GM18505 (cell line): ENCODE results near the gene KCNQ2.
"Not testable (repeated sequence)": the region's sequence is repeated elsewhere in the genome, so short reads cannot be mapped to it uniquely, and the experiment has no call there.

Source experiments
- ATAC-seq: cut with Tn5 transposase; IDR thresholded peaks from one replicate; pipeline ENCODE4 v1.9.1; 2021; ENCODE audit not compliant: unreplicated experiment
- POLR2A ChIP-seq: IDR thresholded peaks from 4 replicates; pipeline ENCODE4 v1.6.1; 2011; ENCODE audit warnings: borderline replicate concordance; ENCODE audit not compliant: insufficient read depth, insufficient read length; ENCODE audit errors: extremely low read depth

The KCNQ2 gene

DNA sequence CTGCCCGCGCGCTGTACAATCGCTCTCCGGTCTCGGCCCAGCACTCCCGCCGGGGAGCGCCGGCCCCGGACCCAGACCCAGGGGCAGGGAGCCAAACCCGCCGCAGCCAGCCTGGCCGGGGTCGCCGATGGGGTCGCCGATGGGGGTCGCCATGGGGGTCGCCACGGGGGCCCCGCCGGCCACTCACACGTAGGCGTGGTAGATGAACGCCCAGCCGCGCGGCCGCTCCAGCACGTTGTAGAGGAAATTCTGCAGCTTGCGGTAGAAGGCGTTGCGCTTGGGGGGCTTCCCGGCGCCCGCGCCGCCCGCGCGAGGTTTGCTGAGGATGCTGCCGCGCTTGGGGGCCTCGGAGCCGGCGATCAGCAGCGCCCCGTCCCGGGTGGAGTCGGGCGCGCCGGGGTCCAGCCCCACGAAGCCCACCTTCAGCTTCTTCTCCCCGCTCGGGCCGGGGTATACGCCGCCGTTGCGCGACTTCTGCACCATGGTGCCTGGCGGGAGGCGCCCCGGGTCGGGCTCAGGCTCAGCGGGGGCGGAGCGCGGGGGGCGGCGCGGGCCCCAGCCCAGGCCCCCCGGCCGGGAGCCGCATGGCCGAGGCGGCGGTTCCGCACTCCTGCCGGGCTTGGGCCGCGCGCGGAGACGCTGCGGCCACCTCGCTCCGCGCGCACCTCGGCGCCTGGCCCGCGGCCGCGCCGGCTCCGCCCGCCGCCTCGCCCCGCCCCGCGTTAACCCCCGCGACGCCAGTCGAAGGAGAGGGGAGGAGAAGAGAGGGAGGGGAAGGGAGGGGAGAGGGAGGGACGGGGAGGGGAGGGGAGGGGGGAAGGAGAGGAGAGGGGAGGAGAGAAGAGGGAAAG, at the start of gene KCNQ2:
TSS of gene KCNQ2 (minus strand) at position 675 of the 851 bp plus-strand sequence. CDS start at position 483, 192 bp downstream.
- ATAC-seq, result no peak

DNA sequence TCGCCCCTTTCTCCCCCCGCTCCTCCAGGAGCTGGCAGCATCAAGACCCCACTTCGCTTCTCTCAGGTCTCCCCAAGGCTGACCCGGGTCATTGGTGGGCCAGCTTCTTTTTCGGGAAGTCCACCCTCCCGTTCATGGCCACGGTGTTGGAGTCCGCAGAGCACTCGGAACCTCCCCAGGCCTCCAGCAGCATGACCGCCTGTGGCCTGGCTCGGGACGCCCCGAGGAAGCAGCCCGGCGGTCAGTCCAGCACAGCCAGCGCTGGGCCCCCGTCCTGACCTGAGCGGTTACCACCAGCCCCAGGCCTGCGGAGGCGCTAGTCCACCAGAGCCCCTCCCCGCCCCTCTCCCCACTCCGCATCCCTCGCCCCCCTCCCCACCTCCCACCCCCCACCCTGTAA, 49.1 kb upstream of the KCNQ2 start:
- ATAC-seq, result no peak
- no peak for TF ChIP-seq POLR2A

More for the DNA sequence above, at the start of gene KCNQ2:
- no peak for TF ChIP-seq POLR2A

DNA sequence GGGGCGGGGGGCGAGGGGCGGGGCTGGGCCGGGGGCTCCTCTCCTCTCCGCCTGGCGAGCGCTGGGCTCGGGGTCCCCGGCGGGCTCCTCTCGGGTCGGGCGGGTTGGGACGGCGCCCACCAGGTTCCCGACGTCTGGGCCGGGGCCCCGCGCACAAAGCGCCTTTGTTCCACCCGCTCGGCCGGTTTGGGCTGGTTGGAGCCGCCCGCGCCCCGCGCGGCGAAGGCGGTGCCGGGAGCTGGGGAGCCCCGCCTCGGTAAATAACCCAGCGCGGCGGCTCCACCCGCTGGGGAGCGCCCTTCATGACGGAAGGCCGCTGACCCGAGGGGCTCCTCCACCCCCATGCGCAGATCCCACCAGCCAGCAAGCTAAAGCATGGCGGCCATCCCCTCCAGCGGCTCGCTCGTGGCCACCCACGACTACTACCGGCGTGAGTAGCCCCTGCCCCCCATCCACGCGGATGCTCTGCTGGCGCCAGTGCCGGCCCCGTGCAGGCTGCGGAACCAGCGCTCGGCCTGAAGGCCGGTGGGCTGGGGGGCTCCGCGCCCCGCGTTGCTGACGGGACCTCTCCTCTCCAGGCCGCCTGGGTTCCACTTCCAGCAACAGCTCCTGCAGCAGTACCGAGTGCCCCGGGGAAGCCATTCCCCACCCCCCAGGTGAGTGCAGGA, 48.6 kb upstream of the KCNQ2 start:
- peak; percentile 42 for ATAC-seq
- no peak for TF ChIP-seq POLR2A

DNA sequence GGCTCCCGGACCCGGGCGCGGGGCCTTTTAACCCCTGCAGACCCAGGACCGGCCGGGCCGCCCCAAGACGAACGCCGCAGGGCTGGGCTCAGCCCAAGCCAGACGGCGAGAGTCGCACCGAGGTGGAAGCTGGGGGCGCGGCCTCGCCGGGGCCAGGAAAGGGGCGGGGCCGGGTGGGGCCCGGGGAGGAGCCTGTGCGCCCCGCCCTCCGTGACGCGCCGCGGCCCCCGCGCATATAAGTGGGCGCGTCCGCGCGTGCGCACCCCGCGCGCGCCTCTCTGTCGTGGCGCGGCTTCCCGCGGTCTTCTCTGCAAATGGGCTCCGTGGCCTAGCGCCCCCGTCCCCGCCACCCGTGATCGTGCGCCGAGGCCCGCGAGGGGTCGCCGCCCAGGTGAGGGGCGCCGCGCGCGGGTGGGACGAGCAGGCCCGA, 48.1 kb upstream of the KCNQ2 start, which contains the start of gene PPDPF:
TSS of gene PPDPF (plus strand) at position 262 of the 430 bp plus-strand sequence. CDS start 544 bp downstream, outside the sequence.
- TF ChIP-seq POLR2A, result peak; percentile 97
- ATAC-seq, result peak; percentile 73

DNA sequence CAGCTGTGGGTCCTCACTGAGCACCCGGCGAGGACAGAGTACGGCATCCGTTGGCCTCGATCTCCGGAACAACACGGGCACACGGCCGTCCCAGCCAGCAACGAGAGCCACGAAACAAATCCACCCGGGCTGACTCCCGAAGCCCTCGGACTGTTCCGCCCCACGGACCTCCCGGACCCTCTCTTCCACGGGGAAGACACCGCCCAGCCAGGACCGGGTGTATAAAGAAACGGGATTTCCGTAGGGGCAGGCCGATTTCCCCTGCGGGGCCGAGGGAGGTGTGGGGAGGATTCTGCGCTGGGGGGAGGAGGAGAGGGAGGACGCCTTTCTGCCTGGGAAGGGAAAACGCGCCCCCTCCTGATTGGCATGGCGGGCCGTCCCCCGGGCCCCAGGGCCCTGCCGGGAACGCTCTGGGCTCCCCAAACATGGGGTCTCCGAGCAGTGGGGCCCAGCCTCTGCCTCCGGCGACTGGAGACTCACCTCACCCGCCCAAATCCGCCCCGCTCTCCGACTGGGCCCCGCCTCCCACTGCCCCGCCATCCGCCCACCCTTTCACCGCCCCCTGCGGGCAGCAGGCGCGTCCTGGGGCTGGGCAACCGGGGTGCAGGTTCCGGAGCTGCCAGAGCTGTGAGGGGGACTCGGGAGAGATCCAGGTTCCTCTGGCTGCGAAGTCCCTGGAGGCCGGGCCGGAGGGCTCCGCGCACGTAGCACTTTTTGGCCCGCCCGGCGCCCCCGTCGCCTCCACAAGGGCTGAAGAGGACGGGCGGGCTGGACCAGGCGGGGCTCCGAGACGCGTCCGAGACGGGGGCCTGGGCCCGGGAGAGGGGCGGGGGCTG, 47.4 kb upstream of the KCNQ2 start:
- TF ChIP-seq POLR2A, result no peak
- peak; percentile 37 for ATAC-seq

DNA sequence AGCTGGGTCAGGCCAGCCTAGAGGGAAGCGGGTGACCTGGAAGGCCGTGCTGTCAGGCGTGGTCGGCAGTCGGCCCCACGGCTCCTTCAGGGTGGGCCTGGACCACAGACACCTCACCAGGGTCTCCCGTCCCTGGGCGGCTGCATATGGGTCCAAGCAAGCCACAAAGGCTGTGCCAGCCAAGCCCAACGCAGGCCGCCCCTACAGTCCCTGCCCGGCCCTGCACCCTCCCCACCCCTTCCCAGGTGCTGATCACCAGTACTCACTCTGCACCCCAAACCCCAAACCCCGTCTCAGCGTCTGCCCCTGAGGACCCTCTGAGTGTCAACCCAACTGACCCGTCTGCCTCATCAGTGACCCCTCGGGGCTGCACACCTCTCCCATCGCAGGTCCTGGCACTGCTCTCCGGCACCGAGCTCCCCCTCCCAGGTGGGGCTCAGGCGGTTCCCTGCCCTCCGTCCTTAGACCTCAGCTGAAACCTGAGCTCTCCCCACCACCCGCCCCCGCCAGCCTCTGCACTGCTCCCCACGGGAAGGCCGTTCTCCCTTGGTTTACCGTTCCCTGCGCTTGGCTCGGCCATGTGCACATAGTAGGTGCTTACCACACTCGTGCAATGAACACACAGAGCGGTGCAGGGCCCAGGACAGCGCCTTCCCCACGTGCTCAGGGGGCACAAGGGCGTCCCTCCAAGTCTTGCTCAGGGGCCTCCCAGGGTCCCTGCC, 46.7 kb upstream of the KCNQ2 start:
- no peak for ATAC-seq
- no peak for TF ChIP-seq POLR2A

DNA sequence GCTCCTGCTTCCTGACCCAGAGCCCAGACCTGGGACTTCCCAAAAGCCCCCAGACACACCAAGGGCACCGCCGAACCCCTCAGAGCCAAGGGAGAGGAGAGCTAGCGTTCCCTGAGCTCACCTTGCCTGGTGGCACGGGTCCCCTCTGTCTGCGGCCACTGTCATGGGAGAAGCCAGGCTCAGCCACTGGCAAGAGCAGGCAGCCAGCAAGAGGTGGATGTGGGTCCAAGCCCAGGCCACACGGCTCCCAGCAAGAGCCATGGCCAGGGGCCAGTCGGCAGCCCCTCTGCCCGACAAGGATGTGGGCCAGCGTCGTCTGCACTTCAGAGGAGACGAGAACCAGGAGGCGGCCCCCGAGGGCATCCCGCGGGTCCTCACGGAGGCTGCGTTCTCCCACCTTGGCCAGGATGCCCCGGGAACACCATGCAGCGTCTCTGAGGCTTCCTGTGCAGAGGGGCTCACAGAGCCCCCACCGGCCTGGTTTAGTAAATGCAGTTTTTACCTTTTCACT, 46.0 kb upstream of the KCNQ2 start:
- no peak for TF ChIP-seq POLR2A
- no peak for ATAC-seq

DNA sequence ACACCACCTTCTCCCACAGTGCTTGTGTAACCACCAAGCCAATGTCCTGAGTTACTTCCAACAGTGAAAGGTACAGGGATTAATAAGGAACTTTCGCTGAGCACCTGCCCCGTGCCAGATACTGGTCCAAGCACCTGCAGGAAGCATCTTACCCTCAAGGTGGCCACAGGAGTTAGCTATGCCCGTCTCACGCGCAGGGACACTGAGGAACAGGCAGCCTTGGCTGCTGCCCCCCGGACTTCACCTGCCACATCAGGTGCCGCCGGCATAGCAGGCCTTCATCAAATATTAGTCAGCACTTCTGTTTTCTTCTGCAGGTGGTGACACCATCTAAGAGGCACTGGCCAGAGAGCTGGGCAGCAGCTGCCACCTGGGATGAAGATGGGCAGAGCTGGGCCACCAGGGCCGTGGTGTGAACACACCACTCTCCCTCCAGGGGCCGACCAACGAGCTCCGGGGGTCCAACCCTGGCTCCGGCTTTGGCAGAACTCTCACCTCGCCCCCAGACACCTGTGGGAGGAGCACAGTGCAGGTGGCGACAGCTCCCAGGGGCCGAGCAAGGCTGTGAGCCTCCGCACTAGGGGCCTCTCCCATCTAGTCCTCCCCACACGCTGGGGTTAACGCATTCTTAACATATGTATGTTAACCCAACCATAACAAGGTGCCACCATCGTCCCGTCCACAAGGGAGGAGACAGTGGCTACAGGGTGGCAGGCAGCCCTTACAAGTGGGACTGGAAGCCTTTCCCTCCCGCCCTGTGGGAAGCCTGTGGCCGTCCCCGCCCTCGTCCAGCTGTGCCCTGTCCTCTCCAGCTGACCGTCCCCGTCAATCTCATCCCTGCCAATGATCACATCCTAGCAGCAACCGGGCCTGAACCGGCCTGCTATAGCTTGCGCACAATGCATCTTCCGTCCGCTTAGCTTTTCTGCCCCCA, 45.2 kb upstream of the KCNQ2 start:
- TF ChIP-seq POLR2A, result no peak

DNA sequence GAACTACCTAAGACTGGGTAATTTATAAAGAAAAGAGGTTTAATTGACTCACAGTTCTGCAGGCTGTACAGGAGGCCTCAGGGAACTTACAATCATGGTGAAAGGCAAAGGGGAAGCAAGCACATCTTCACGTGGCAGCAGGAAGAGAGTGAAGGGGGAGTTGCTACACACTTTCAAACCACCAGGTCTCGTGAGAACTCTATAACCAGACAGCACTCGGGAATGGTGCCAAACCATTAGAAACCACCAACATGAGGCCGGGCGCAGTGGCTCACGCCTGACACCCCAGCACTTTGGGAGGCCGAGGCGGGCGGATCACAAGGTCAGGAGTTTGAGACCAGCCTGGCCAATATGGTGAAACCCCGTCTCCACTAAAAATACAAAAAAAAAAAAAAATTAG, 42.1 kb upstream of the KCNQ2 start:
- ATAC-seq, result not testable (repeated sequence)

More for the DNA sequence above, 45.2 kb upstream of the KCNQ2 start:
- no peak for ATAC-seq

DNA sequence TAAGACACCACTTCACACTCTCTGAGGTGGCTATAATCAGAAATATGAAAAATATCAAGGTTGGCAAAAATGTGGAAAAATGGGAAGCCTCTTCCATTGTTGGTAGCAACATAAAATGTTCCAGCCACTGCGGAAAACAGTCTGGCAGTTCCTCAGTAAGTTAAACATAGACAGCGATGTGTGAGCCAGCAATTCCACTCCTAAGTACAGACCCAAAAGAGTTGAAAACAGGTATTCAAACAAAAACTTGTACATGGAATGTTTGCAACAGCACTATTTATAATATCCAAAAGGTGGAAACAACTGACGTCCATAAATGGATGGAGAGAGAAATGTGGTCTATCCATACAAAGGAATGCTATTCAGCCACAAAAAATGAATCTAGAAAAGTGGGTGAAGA, 40.8 kb upstream of the KCNQ2 start:
- TF ChIP-seq POLR2A, result no peak
- no peak for ATAC-seq

DNA sequence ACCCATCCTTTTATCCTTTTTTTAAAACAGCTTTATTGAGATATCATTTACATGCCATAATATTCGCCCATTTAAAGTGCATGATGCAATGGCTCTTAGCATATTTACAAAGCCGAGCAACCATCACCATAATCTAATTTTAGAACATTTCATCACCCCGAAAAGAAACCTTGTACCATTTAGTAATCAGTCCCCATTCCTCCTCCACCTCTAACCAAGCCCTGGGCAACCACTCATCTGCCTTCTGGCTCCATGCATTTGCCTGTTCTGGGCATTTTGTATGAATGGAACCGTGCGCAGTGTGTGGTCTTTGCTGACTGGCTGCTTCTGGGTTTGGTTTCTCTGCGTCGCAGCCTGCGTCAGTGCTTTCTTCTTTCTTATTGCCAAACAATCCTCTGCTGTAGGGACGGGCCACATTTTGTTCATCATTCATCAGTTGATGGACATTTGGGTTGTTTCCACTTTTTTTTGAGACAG, 36.7 kb upstream of the KCNQ2 start:
- no peak for ATAC-seq
- TF ChIP-seq POLR2A, result no peak

DNA sequence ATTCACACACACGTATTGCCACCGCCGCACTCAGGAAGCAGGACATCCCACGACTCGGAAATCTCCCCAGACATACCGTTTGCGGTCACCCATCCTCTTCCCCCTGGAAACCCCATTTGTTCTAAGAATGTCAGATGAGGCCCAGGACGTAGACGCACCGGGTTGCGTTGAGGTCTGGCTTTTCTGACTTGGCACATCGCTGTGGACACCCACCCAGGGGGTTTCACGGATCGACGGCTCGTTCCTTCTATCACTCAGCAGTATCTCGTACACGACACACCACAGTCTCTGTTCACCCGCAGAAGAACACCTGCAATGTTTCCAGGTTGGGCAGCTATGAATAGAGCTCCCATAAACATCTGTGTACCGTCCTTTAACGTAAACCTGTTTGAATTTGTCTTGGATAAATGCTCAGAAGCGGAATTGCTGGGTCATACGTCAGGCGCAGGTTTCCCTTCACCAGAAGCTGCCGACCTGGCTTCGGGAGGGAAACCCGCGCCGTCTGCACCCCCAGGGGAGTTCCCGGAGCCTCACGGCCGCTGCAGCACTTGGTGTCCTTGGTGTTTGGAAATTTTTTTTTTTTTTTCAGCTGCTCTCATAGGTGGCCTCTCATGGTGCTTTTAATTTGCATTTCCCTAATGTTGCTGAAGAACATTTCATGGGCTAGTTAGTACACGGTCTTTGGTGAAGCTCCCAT, 35.8 kb upstream of the KCNQ2 start:
- TF ChIP-seq POLR2A, result no peak
- no peak for ATAC-seq
